T-helper 2 cell treated with Interferon-gamma antibody and Interleukin-4, amounts not matched to agents 5 μg/mL and 100 μg/mL, for 36 hours (primary cell): ENCODE measurements around the gene CADPS.

ENCODE experiments used
- DNase-seq: peaks from one replicate; pipeline ENCODE4 v3.0.0; 2021; ENCODE audit warnings: low spot score
- H3K27ac Mint-ChIP-seq: one replicate; pipeline ENCODE4 v1.8.0; 2021; ENCODE audit warnings: mild to moderate bottlenecking, mixed read lengths
- H3K27me3 Mint-ChIP-seq: one replicate; pipeline ENCODE4 v1.8.0; 2021; ENCODE audit warnings: low read depth, mixed read lengths
- H3K36me3 Mint-ChIP-seq: one replicate; pipeline ENCODE4 v1.8.0; 2021; ENCODE audit warnings: low read depth, mixed read lengths
- H3K4me1 Mint-ChIP-seq: one replicate; pipeline ENCODE4 v1.8.0; 2021; ENCODE audit warnings: low read depth, mixed read lengths
- H3K4me3 Mint-ChIP-seq: one replicate; pipeline ENCODE4 v1.8.0; 2022; ENCODE audit warnings: mild to moderate bottlenecking, moderate library complexity, mixed read lengths
- H3K9me3 Mint-ChIP-seq: one replicate; pipeline ENCODE4 v1.8.0; 2021; ENCODE audit warnings: mixed read lengths

CADPS gene

DNA sequence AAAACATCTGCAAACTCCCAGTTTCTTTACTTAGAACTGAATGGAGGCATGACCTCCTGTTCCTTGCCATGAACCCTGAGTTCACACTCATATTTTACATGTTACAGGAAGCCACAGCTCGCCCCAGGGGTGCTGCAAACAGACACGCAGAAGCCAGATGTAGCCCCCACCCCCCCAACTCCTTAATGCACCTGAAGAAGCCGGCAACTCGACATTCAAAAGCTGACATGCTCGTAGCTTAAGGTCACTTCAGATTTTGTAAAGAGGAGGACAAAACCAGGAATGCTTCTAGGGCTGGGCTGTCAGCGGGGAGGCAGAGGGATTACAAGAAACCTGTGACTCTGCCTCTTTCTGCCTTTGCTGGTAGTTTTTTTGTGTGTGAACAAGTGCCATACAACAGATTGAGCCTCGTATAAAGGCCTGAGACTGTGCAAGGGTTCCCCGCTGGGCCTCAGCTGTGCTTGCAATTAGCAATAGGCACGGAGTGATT is 459.9 kb downstream of the CADPS start:
- no peak for DNase-seq

DNA sequence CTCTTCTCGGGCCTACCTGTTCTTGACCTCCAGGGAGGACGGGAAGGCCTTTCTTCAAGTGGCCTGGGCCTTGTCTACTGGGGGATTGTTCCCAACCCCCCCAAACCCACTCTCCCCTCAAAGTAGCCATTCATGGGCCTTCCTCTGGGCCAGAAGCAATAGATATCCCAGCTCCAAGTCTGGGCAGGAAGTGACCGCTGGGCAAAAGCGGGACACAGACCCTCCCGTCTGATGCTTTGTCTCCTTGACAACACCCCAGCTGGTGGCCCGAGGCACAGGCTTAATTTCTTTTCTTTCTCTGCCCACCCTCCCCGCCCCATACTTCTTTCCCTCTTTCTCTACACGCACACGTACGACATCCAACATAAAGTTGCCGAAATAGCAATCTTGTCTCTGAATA is 460.4 kb downstream of the CADPS start:
- Mint-ChIP-seq H3K27me3 (no peaks in the 10 kb centered on the region), H3K36me3 (no peaks in the 10 kb centered on the region), H3K9me3 (no peaks in the 10 kb centered on the region), H3K4me3 (no peak overlapping the region), H3K27ac (no peak overlapping the region), H3K4me1 (no peaks in the 10 kb centered on the region)
- DNase-seq, result no peak

More for the DNA sequence above, 459.9 kb downstream of the CADPS start:
- no peak overlapping the region for H3K27ac Mint-ChIP-seq
- H3K9me3 Mint-ChIP-seq, result no peaks in the 10 kb centered on the region
- no peaks in the 10 kb centered on the region for H3K4me1 Mint-ChIP-seq
- H3K4me3 Mint-ChIP-seq, result no peak overlapping the region
- no peaks in the 10 kb centered on the region for H3K36me3 Mint-ChIP-seq
- no peaks in the 10 kb centered on the region for H3K27me3 Mint-ChIP-seq

DNA sequence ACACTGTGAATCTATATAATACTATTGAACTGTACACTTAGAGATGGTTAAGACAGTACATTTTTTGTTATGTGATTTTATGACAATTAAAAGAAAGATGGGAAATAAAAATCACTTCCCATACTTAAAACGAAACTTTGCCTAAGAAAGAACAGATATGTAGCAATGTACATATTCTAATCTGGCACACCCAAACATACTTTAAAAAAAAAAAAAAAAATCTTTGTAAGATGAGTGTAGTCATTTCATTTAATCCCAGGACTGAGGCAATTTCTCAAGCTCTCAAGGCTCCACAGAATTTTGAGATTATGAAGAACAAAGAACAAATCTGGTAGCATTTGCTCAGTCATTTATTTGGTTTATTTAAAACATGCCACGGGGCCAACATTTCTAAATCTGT is 461.5 kb downstream of the CADPS start:
- H3K27ac Mint-ChIP-seq, result no peak overlapping the region
- no peak overlapping the region for H3K4me3 Mint-ChIP-seq
- H3K9me3 Mint-ChIP-seq, result no peaks in the 10 kb centered on the region
- H3K36me3 Mint-ChIP-seq, result no peaks in the 10 kb centered on the region
- no peaks in the 10 kb centered on the region for H3K4me1 Mint-ChIP-seq
- no peak for DNase-seq
- no peaks in the 10 kb centered on the region for H3K27me3 Mint-ChIP-seq

DNA sequence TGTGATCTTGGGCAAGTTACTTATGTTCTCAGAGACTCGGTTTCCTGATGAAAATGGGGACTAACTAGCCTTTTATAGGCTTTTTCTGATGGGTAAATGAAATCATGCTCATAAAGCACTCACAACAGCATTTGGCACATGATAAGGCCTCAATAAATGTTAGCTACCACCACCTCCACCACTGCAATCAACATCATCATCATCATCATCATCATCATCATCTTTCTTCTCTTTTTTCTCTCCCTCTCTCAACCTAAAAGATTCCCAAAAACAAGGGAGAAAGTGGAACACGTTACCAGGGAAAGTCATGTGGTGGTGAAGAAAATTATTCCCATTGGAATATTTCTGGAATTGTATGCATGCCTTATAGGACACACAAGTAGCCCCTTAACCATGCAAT is 468.3 kb downstream of the CADPS start:
- DNase-seq, result no peak
- H3K36me3 Mint-ChIP-seq, result no peaks in the 10 kb centered on the region

DNA sequence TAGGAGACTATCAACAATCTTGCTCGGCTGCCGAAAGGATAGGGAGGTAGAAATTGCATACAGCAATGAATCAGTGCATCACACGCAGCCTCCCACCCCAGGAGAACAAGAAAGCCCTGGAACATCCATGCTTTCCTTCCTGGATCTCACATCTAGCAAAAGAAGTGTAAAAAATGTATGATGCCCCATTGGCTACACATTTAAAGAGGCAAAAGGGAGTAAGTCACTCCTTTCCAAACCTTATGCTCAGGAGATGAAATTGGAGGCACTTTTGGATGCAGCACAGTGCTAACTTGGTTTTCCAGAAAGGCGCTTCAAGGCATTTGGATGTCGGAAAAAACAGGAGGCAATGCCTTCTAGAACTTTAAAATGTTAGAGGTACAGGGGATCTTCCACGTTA is 469.6 kb downstream of the CADPS start:
- no peak overlapping the region for H3K27ac Mint-ChIP-seq

More for the DNA sequence above, 468.3 kb downstream of the CADPS start:
- H3K4me3 Mint-ChIP-seq, result no peak overlapping the region
- no peaks in the 10 kb centered on the region for H3K4me1 Mint-ChIP-seq
- H3K27ac Mint-ChIP-seq, result no peak overlapping the region
- no peaks in the 10 kb centered on the region for H3K9me3 Mint-ChIP-seq
- H3K27me3 Mint-ChIP-seq, result no peaks in the 10 kb centered on the region

DNA sequence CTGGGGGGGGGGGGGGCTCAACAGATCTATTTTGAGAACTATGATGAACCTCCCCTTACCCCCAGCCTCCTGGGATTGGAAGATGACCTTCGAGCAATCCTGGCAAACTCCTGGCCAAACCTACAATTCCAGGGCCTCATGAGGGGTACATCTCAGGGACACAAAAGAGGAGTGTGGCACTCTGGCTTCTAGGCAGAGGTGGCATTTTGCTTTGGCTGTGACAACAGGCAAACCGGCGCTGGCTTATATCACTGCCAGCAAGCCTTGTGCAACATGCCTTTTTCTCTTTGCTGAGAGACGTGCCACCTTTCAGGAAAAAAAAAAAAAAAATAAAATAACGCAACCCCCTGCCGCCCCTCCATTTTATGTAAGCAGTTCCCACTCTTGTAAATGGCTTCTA is 470.1 kb downstream of the CADPS start:
- Mint-ChIP-seq H3K9me3 (no peaks in the 10 kb centered on the region), H3K36me3 (no peaks in the 10 kb centered on the region), H3K27ac (no peak overlapping the region), H3K4me3 (no peak overlapping the region), H3K4me1 (no peaks in the 10 kb centered on the region), H3K27me3 (no peaks in the 10 kb centered on the region)
- no peak for DNase-seq

More for the DNA sequence above, 469.6 kb downstream of the CADPS start:
- H3K4me3 Mint-ChIP-seq, result no peak overlapping the region
- no peaks in the 10 kb centered on the region for H3K36me3 Mint-ChIP-seq
- H3K27me3 Mint-ChIP-seq, result no peaks in the 10 kb centered on the region
- DNase-seq, result no peak
- no peaks in the 10 kb centered on the region for H3K4me1 Mint-ChIP-seq
- no peaks in the 10 kb centered on the region for H3K9me3 Mint-ChIP-seq

DNA sequence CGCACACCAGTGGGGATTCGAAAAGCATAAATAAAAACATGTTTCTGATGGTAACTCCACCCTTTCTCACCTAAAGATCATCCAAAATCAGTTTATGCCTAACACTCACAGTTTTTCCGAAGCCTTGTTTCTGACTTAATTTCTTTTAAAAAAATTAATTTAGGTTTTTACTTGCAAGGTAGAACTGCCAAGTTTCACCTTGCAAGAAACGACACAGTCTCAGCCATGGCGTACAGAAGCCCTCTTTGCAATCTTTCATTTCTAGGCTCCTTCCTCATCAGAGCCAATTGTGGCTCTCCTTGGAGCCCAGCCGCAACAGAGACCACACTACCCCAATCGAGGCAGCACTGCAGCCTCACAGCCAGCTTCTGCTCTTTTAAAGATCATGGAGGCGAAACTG is 470.9 kb downstream of the CADPS start:
- no peak overlapping the region for H3K27ac Mint-ChIP-seq
- H3K4me1 Mint-ChIP-seq, result no peaks in the 10 kb centered on the region
- H3K9me3 Mint-ChIP-seq, result no peaks in the 10 kb centered on the region
- no peak for DNase-seq
- H3K36me3 Mint-ChIP-seq, result no peaks in the 10 kb centered on the region
- no peak overlapping the region for H3K4me3 Mint-ChIP-seq
- no peaks in the 10 kb centered on the region for H3K27me3 Mint-ChIP-seq

DNA sequence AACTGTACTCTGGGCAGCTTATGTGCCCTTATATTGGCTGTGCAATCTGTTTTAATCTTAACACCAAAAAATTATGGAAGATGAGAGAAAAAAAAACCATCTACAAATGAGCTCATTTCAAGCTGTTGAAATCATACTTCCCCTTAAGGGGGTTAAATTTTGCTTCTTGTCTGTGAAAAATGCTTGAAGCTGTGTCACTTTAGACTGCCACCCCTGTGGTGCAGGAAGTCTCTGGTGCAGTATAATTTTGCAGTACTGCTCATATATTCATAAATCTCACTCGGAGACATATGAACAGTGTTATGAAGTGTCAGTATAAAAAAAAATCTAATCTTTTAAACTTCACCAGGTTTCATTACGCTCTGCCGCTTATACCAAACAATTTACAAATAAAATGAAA is 471.5 kb downstream of the CADPS start:
- Mint-ChIP-seq H3K27ac (no peak overlapping the region), H3K4me1 (no peaks in the 10 kb centered on the region), H3K27me3 (no peaks in the 10 kb centered on the region), H3K9me3 (no peaks in the 10 kb centered on the region), H3K4me3 (no peak overlapping the region), H3K36me3 (no peaks in the 10 kb centered on the region)
- no peak for DNase-seq

DNA sequence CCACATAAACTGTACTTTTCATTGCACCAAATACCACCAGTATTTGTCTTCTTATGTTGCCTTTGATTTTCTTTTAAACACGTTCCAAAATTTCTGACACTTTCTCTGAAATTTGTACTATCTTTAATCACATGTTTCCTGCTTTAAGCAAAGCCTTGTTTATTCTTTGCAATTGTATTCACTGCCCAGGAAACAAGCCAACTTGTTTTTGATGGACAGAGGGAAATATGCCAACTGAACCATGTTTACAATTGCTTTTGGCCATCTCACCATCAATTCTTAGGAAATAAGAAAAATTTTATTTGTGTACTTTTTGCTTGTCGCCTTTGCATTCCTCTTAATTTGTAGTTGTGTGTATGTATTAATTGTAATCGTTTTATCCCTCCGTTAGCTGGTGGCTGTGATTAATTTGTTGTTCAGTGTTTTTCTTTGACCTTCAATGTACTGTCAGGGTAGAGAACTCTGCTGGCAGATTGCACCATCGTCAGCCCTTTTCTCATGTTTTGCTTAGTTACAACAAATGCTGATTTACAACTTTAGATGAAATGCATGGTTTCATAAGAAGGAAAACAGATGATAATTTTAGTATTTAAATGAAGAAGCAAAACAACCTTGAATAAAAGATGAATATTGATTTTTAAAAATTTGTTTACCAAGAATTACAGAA is 482.5 kb downstream of the CADPS start:
- no peaks in the 10 kb centered on the region for H3K9me3 Mint-ChIP-seq
- peaks cover 2% of the 10 kb centered on the region for H3K27me3 Mint-ChIP-seq
- H3K27ac Mint-ChIP-seq, result no peak overlapping the region
- no peak overlapping the region for H3K4me3 Mint-ChIP-seq
- no peak for DNase-seq
- H3K4me1 Mint-ChIP-seq, result no peaks in the 10 kb centered on the region
- H3K36me3 Mint-ChIP-seq, result no peaks in the 10 kb centered on the region

DNA sequence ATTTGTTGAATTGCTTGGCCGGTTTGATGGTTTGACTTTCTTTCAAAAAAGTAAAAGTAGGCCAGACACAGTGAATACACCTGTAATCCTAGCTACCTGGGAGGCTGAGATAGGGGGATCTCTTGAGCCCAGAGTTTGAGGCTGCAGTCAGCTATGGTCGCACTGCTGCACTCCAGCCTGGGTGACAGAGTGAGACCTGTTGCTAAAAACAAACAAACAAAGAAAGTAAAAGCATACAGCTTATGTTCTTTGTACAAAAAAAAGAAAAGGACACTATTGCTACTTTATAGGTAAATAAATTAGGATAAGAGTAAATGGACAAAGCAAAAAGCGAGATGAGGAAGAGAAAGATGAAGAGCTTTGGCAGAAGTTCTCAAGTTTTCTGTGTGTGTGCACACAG is 488.0 kb downstream of the CADPS start:
- no peak for DNase-seq
- H3K27me3 Mint-ChIP-seq, result peaks cover 3% of the 10 kb centered on the region
- H3K27ac Mint-ChIP-seq, result no peak overlapping the region
- H3K4me1 Mint-ChIP-seq, result no peaks in the 10 kb centered on the region
- H3K4me3 Mint-ChIP-seq, result no peak overlapping the region
- H3K9me3 Mint-ChIP-seq, result no peaks in the 10 kb centered on the region
- no peaks in the 10 kb centered on the region for H3K36me3 Mint-ChIP-seq

DNA sequence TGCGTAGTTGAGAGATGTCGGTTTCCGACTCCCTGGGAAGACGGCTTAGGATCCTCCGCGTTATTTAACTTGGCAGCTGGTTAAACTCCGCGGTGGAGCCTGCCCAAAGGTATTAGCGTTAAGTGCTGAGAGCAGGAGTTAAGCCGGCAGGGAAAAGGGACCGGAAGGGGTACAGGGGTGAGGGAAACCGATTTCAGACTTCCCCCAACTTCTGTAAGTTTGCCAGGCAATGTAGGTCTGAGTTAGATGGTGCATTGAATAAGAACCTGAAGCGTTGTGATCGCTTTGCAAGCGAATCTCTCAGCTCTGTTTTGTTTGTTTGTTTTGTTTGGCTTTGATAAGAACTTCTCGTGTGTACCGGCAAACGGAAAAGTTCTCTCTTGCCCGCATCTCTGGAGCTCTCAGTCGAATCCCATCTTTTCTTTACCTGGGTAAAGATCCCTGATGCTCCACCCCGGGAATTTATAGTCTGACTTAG is 495.9 kb downstream of the CADPS start:
- Mint-ChIP-seq H3K36me3 (no peaks in the 10 kb centered on the region), H3K27ac (no peak overlapping the region), H3K4me1 (no peaks in the 10 kb centered on the region), H3K4me3 (no peak overlapping the region), H3K27me3 (peaks cover 66% of the 10 kb centered on the region), H3K9me3 (no peaks in the 10 kb centered on the region)
- no peak for DNase-seq

DNA sequence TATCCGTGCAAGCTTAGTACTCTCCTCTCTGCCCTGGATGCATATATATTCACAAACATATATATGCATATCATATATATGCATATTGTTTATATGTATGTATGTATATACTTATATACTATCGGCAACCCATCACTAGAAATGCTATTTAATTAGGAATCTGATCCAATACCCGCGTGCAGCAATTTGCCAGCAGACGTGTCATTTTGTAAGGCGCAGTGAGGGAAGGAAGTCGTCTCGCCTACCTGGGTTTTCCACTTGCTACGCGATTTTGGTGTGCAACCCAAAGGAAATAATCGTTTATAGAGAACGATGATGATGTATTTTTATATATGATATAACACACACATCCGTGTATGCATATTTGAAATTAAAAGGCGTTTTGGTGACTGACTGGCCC is 496.3 kb downstream of the CADPS start:
- DNase-seq, result no peak
- H3K27me3 Mint-ChIP-seq, result peaks cover 71% of the 10 kb centered on the region
- H3K9me3 Mint-ChIP-seq, result no peaks in the 10 kb centered on the region
- H3K36me3 Mint-ChIP-seq, result no peaks in the 10 kb centered on the region
- H3K27ac Mint-ChIP-seq, result no peak overlapping the region
- no peak overlapping the region for H3K4me3 Mint-ChIP-seq
- peaks cover 2% of the 10 kb centered on the region for H3K4me1 Mint-ChIP-seq

DNA sequence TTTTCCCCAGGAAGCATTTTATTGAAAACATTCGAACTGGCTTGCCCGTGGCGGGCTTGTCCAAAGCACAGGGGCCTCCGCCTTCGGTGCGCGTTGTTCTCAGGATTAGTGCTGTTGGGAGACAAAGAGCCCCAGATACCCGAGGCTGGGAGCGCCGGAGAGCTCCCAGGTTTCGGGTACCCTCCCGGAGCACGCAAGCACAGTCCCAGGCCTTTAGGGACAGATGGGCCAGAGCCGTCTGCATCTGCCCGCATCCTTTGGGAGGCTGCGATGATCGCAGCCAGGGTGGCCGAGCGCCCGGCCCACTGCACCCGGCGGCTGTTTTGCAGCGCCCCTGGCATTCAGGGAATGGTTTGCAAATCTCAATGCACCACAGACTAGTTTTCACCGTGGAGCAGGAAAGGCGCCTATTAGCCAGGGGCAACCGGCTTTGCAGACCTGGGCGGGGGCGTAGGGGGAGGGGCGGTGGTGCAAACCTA is 496.9 kb downstream of the CADPS start:
- Mint-ChIP-seq H3K4me1 (peaks cover 2% of the 10 kb centered on the region), H3K4me3 (no peak overlapping the region), H3K27ac (no peak overlapping the region), H3K9me3 (no peaks in the 10 kb centered on the region), H3K36me3 (no peaks in the 10 kb centered on the region), H3K27me3 (peaks cover 76% of the 10 kb centered on the region)
- no peak for DNase-seq

DNA sequence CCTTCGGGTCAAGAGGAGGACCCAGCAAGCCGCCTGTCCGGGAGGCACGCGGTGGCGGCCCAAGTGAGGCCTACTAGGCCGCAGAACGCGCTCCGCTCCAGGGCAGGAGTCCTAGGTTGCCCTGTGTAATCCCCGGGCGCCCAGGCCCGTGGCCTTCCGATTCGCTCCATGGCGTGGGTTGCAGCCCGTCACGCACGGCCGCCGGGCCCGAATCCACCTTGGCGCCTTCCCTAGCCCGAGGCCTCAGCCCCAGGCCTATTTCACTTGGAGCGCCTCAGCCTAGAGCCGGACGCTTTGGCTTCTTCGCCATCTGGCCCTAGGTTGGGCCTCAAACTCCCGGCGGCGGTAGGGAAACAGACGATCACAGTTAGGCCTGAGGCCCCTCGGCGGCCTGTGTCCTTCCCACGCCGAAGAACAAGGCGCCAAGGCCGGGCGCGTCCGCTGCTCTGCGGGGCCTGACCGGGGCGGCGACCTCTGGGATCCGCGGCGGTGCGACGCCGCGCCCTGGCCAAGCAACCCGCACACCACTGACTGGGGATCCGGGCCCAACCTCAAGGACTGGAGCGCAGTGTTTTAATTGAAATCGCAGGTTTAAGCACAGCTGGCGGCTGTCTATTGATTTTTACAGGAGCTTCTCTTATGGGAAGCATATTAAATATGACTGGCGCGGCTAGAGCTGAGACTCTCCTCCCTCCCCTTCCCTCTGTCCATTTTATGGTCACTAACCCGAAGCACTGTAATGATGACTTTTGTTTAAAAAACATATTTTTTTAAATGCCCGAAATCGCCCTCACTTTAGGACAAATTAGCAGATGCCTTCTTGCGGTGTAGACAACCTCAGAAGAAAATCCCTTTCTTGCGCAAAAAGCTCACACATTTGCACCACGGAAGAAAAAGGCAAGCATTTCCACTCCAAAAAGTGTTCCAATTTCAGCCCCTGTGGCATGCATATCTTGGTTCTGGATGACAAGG is 498.0 kb downstream of the CADPS start:
- Mint-ChIP-seq H3K27ac (no peak overlapping the region), H3K27me3 (peaks cover 82% of the 10 kb centered on the region), H3K4me3 (no peak overlapping the region)

More for the DNA sequence above, 498.0 kb downstream of the CADPS start:
- no peak for DNase-seq
- Mint-ChIP-seq H3K4me1 (peaks cover 2% of the 10 kb centered on the region), H3K36me3 (no peaks in the 10 kb centered on the region), H3K9me3 (no peaks in the 10 kb centered on the region)
